Activated T-helper 17 cell treated with anti-CD3 and anti-CD28 coated beads, Interleukin-2, amount 50 U/mL, for 72 hours (primary cell): Measurements from ENCODE around the gene PTPRN2. TPM values are rescaled to one million over a fixed set of nuclear protein-coding genes. Genes with fewer than 3 reads are reported as not detected.
A peak's percentile ranks its signal among the peaks of the same experiment; 100 is the strongest.
"Not testable (repeated sequence)": the region's sequence is repeated elsewhere in the genome, so short reads cannot be mapped to it uniquely, and the experiment has no call there.

Experiments
- ATAC-seq: fragments of 150-1000 bp; cut with Tn5 transposase; replicated peaks from 2 replicates; pipeline ENCODE4 v1.10.0; 2021; ENCODE audit warnings: mild to moderate bottlenecking, moderate library complexity
- H3K27ac Mint-ChIP-seq: one replicate; pipeline ENCODE4 v1.8.0; 2022; ENCODE audit warnings: mixed read lengths
- H3K27me3 Mint-ChIP-seq: one replicate; pipeline ENCODE4 v1.8.0; 2022; ENCODE audit warnings: mixed read lengths
- H3K36me3 Mint-ChIP-seq: one replicate; pipeline ENCODE4 v1.8.0; 2022; ENCODE audit warnings: low read depth, mild to moderate bottlenecking, mixed read lengths
- H3K4me1 Mint-ChIP-seq: one replicate; pipeline ENCODE4 v1.8.0; 2022; ENCODE audit warnings: mixed read lengths
- H3K4me3 Mint-ChIP-seq: one replicate; pipeline ENCODE4 v1.8.0; 2022; ENCODE audit warnings: mild to moderate bottlenecking, mixed read lengths
- H3K9me3 Mint-ChIP-seq: one replicate; pipeline ENCODE4 v1.8.0; 2022; ENCODE audit warnings: mixed read lengths
- total RNA-seq, 2 donors: library from RNA; stranded (reverse); gene quantifications; one replicate each; pipeline ENCODE4 v1.2.3, GENCODE V29; 2022

Gene PTPRN2
- total RNA-seq, 2 donors from 2014 or later, result 0.48 to 1.4 TPM

- H3K36me3 Mint-ChIP-seq, result no peaks in the 10 kb centered on the region
- no peaks in the 10 kb centered on the region for H3K4me1 Mint-ChIP-seq
- H3K27ac Mint-ChIP-seq, result no peak overlapping the region
- no peaks in the 10 kb centered on the region for H3K27me3 Mint-ChIP-seq
- H3K4me3 Mint-ChIP-seq, result no peak overlapping the region
- no peaks in the 10 kb centered on the region for H3K9me3 Mint-ChIP-seq
- ATAC-seq, result no peak
Measured at GRCh38 chr7:157515342-157516041, 1072.1 kb downstream of the PTPRN2 start.

GRCh38 chr7:157514746-157515145, 1072.9 kb downstream of the PTPRN2 start:
- ATAC-seq, result no peak
- Mint-ChIP-seq H3K4me3 (no peak overlapping the region), H3K4me1 (no peaks in the 10 kb centered on the region), H3K27me3 (peaks cover 5% of the 10 kb centered on the region), H3K9me3 (no peaks in the 10 kb centered on the region), H3K36me3 (no peaks in the 10 kb centered on the region), H3K27ac (no peak overlapping the region)

GRCh38 chr7:157514306-157514705, 1073.3 kb downstream of the PTPRN2 start:
- no peaks in the 10 kb centered on the region for H3K9me3 Mint-ChIP-seq
- H3K4me1 Mint-ChIP-seq, result no peaks in the 10 kb centered on the region
- no peak overlapping the region for H3K4me3 Mint-ChIP-seq
- no peaks in the 10 kb centered on the region for H3K36me3 Mint-ChIP-seq
- H3K27ac Mint-ChIP-seq, result peak overlapping the region; percentile 30
- no peak for ATAC-seq
- peaks cover 6% of the 10 kb centered on the region for H3K27me3 Mint-ChIP-seq

- peak overlapping the region; percentile 17 for H3K4me3 Mint-ChIP-seq
- no peaks in the 10 kb centered on the region for H3K9me3 Mint-ChIP-seq
- no peaks in the 10 kb centered on the region for H3K36me3 Mint-ChIP-seq
- peak overlapping the region; percentile 30 for H3K27ac Mint-ChIP-seq
- peaks cover 6% of the 10 kb centered on the region for H3K27me3 Mint-ChIP-seq
- no peaks in the 10 kb centered on the region for H3K4me1 Mint-ChIP-seq
- ATAC-seq, result no peak
Measured at GRCh38 chr7:157513682-157514081, 1073.9 kb downstream of the PTPRN2 start.

- no peak for ATAC-seq
- no peaks in the 10 kb centered on the region for H3K9me3 Mint-ChIP-seq
- H3K27ac Mint-ChIP-seq, result no peak overlapping the region
- no peaks in the 10 kb centered on the region for H3K4me1 Mint-ChIP-seq
- H3K4me3 Mint-ChIP-seq, result peak overlapping the region; percentile 17
- H3K36me3 Mint-ChIP-seq, result no peaks in the 10 kb centered on the region
- peaks cover 6% of the 10 kb centered on the region for H3K27me3 Mint-ChIP-seq
Measured at GRCh38 chr7:157513162-157513621, 1074.4 kb downstream of the PTPRN2 start.

GRCh38 chr7:157509226-157509625, 1078.4 kb downstream of the PTPRN2 start:
- H3K4me1 Mint-ChIP-seq, result no peaks in the 10 kb centered on the region
- H3K4me3 Mint-ChIP-seq, result no peak overlapping the region
- no peaks in the 10 kb centered on the region for H3K36me3 Mint-ChIP-seq
- H3K27me3 Mint-ChIP-seq, result peaks cover 12% of the 10 kb centered on the region
- no peak overlapping the region for H3K27ac Mint-ChIP-seq
- no peak for ATAC-seq
- peaks cover 8% of the 10 kb centered on the region for H3K9me3 Mint-ChIP-seq

- H3K9me3 Mint-ChIP-seq, result peaks cover 8% of the 10 kb centered on the region
- ATAC-seq, result no peak
- no peak overlapping the region for H3K27ac Mint-ChIP-seq
- peaks cover 12% of the 10 kb centered on the region for H3K27me3 Mint-ChIP-seq
- H3K4me3 Mint-ChIP-seq, result no peak overlapping the region
- H3K36me3 Mint-ChIP-seq, result no peaks in the 10 kb centered on the region
- H3K4me1 Mint-ChIP-seq, result no peaks in the 10 kb centered on the region
Measured at GRCh38 chr7:157508477-157508881, 1079.1 kb downstream of the PTPRN2 start.

- peaks cover 12% of the 10 kb centered on the region for H3K27me3 Mint-ChIP-seq
- no peak for ATAC-seq
- H3K4me1 Mint-ChIP-seq, result peaks cover 2% of the 10 kb centered on the region
- no peak overlapping the region for H3K4me3 Mint-ChIP-seq
- no peaks in the 10 kb centered on the region for H3K36me3 Mint-ChIP-seq
- peaks cover 8% of the 10 kb centered on the region for H3K9me3 Mint-ChIP-seq
- peak overlapping the region; percentile 44 for H3K27ac Mint-ChIP-seq
Measured at GRCh38 chr7:157507987-157508386, 1079.6 kb downstream of the PTPRN2 start.

GRCh38 chr7:157506268-157506667, 1081.4 kb downstream of the PTPRN2 start:
- no peak overlapping the region for H3K27ac Mint-ChIP-seq
- H3K4me1 Mint-ChIP-seq, result peaks cover 18% of the 10 kb centered on the region
- H3K9me3 Mint-ChIP-seq, result peaks cover 8% of the 10 kb centered on the region
- no peak overlapping the region for H3K4me3 Mint-ChIP-seq
- no peaks in the 10 kb centered on the region for H3K36me3 Mint-ChIP-seq
- no peak for ATAC-seq
- H3K27me3 Mint-ChIP-seq, result peaks cover 12% of the 10 kb centered on the region

GRCh38 chr7:157505646-157506045, 1082.0 kb downstream of the PTPRN2 start:
- no peak overlapping the region for H3K4me3 Mint-ChIP-seq

GRCh38 chr7:157503229-157503628, 1084.4 kb downstream of the PTPRN2 start:
- peak; percentile 29 for ATAC-seq
- Mint-ChIP-seq H3K9me3 (peaks cover 8% of the 10 kb centered on the region), H3K4me3 (peak overlapping the region; percentile 68), H3K36me3 (no peaks in the 10 kb centered on the region), H3K4me1 (peaks cover 23% of the 10 kb centered on the region), H3K27me3 (peaks cover 6% of the 10 kb centered on the region), H3K27ac (peak overlapping the region; percentile 78)

More at GRCh38 chr7:157505646-157506045, 1082.0 kb downstream of the PTPRN2 start:
- Mint-ChIP-seq H3K27ac (no peak overlapping the region), H3K36me3 (no peaks in the 10 kb centered on the region), H3K27me3 (peaks cover 12% of the 10 kb centered on the region), H3K9me3 (peaks cover 8% of the 10 kb centered on the region), H3K4me1 (peaks cover 18% of the 10 kb centered on the region)
- ATAC-seq, result no peak

GRCh38 chr7:157502701-157503111, 1084.9 kb downstream of the PTPRN2 start:
- Mint-ChIP-seq H3K36me3 (no peaks in the 10 kb centered on the region), H3K4me3 (peak overlapping the region; percentile 68), H3K4me1 (peaks cover 23% of the 10 kb centered on the region), H3K27me3 (peaks cover 6% of the 10 kb centered on the region), H3K9me3 (peaks cover 8% of the 10 kb centered on the region), H3K27ac (peak overlapping the region; percentile 78)
- peak; percentile 94 for ATAC-seq

GRCh38 chr7:157501581-157501980, 1086.0 kb downstream of the PTPRN2 start:
- peak overlapping the region; percentile 78 for H3K27ac Mint-ChIP-seq
- no peaks in the 10 kb centered on the region for H3K36me3 Mint-ChIP-seq
- H3K27me3 Mint-ChIP-seq, result peaks cover under 1% of the 10 kb centered on the region

GRCh38 chr7:157500989-157501540, 1086.6 kb downstream of the PTPRN2 start:
- H3K4me3 Mint-ChIP-seq, result peak overlapping the region; percentile 68
- not testable (repeated sequence) for H3K27me3 Mint-ChIP-seq, H3K36me3 Mint-ChIP-seq, ATAC-seq, H3K27ac Mint-ChIP-seq, H3K9me3 Mint-ChIP-seq
- peaks cover 23% of the 10 kb centered on the region for H3K4me1 Mint-ChIP-seq

More at GRCh38 chr7:157501581-157501980, 1086.0 kb downstream of the PTPRN2 start:
- H3K4me3 Mint-ChIP-seq, result peak overlapping the region; percentile 68
- peaks cover 23% of the 10 kb centered on the region for H3K4me1 Mint-ChIP-seq
- H3K9me3 Mint-ChIP-seq, result peaks cover 8% of the 10 kb centered on the region
- peak; percentile 46 for ATAC-seq
